Skeletal muscle cell (primary cell): ENCODE data around the gene PRR7.

Experiments used
- DNase-seq: peaks from one replicate; pipeline ENCODE4 v3.0.0-alpha.2; 2010; ENCODE audit warnings: low read depth
- H3K4me3 ChIP-seq: 2 replicates; pipeline ENCODE4 v1.5.1; 2011; ENCODE audit warnings: low read depth, mild to moderate bottlenecking, control low read depth, low read length, moderate library complexity

Gene PRR7

GRCh38 chr5:177493795-177494345, 47.3 kb downstream of the PRR7 start:
- no peak for DNase-seq
- H3K4me3 ChIP-seq: peak overlapping the region; percentile 21

DNA sequence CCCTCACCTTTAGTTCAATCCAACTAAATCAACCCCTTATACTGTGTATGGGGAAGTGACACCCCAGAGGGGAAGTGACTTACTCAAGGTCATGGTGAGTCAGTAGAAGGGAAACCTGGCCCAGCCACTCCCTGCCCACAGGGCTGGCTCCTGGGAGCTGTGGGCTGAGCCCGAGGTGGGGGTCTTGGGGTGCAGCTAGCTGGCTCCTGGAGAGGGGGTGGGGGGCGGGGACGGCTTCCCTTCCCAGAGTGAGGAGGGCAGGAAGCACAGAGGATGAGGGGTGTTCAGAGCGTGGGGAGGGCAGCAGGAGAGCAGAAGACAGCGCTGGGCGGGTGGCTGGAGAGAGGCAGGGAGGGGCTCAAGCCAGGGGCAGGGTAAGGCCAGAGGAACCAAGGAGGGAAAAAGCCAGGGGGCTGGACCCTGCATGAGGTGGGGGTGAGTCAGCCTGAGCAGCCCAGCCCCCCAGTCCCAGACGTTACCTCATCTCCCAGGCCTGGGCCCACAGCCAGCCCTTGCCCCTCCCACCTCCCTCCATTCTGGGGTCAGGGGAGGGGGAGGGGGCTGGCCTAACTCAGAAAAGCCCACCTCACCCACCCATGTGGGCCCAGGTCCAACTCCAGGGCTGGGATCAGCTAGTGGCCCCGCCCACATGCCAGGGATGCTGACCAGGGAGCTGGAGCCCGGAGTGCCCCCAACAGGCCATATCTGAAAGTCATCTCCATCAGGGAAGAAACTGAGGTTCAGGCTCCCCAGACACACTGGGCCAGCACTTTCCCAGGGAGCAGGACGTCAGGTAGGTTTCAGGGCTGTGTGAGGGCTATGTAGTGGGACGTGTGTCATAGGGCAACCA, 48.0 kb downstream of the PRR7 start:
- DNase-seq: peak; percentile 81
- peak overlapping the region; percentile 80 for H3K4me3 ChIP-seq

- H3K4me3 ChIP-seq: peak overlapping the region; percentile 80
- DNase-seq: peak; percentile 77
These were observed 48.8 kb downstream of the PRR7 start for GRCh38 chr5:177495243-177496060.

GRCh38 chr5:177496070-177496726, 49.6 kb downstream of the PRR7 start:
- DNase-seq: no peak
- peak overlapping the region; percentile 80 for H3K4me3 ChIP-seq

DNA sequence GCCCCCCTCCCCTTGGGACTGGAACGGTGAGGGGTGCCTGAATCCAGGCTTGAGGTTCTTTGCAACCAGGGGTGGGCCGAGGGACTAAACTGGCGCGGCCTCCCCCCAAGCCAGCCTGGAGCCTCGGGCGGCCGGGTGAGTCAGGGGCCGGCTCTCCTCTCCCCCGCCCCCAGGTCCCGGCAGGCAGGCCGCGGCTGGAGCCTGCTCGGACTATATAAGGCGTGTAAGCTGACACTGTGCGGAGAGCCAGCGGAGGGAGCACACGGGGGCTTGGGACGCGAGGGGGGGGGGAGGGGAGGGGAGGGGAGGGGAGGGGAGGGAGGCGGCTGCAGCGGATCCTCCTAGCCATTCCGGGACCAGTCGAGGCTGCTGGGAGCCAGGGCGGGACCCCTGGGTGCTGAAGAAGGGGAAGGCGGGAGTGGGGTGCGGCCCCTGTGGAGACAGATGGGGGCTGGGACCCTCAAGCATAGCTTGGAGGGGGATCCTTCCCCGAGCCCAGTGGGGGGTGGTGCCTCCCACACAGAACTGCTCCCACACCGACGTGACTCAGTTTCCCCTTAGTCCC, 50.2 kb downstream of the PRR7 start:
- peak; percentile 91 for DNase-seq
- H3K4me3 ChIP-seq: peak overlapping the region; percentile 80

- peak; percentile 89 for DNase-seq
- H3K4me3 ChIP-seq: peak within 1 kb of the TSS; percentile 80
These were observed 50.8 kb downstream of the PRR7 start, which contains the start of gene PDLIM7 for GRCh38 chr5:177497292-177498012. Gene PDLIM7 (minus strand): TSS chr5:177497604. CDS start chr5:177496512, 1,092 bp downstream.

GRCh38 chr5:177498013-177498787, 51.6 kb downstream of the PRR7 start:
- peak overlapping the region; percentile 80 for H3K4me3 ChIP-seq
- DNase-seq: no peak

DNA sequence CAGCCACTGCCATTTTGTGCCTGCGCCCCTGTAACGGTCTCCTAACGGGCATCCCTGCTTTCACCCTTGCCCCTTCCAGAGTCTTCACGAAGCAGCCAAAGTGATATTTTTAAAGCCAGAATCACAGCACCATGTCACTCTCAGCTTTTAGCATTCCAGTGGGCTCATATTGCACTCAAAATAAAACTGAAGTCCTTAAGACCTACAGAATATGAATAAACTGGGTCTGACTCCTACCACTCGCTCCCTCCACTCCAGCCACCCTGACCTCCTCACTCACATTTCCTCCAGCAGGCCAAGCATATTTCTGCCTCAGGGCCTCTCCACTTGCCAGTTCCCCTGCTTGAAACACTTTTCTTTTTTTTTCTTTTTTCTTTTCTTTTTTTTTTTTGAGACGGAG, 53.2 kb downstream of the PRR7 start:
- no peak overlapping the region for H3K4me3 ChIP-seq
- no peak for DNase-seq

GRCh38 chr5:177500685-177501522, 54.3 kb downstream of the PRR7 start:
- DNase-seq: no peak

GRCh38 chr5:177501874-177502678, 55.5 kb downstream of the PRR7 start:
- DNase-seq: no peak
- H3K4me3 ChIP-seq: no peak overlapping the region

More at GRCh38 chr5:177500685-177501522, 54.3 kb downstream of the PRR7 start:
- H3K4me3 ChIP-seq: no peak overlapping the region

DNA sequence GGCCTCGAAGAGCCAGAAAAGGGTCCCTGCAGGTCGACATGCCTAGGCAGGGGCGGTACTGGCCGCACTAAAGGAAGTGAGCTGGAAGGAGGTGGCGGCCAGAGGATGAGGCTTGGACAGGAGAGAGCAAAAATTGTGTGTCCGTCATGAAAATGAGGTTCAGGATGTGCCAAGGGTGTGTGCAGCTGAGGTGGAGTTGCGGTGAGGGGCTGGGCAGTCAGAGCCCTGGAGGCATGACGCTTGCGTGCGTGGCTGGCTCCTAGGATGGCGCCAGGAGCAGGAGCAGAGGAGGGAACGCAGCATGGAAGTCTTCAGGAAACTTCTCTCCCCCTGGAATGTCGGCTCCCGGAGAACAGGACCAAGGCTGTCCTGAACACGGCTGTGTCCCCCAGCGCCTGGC, 56.3 kb downstream of the PRR7 start:
- no peak overlapping the region for H3K4me3 ChIP-seq
- no peak for DNase-seq

DNA sequence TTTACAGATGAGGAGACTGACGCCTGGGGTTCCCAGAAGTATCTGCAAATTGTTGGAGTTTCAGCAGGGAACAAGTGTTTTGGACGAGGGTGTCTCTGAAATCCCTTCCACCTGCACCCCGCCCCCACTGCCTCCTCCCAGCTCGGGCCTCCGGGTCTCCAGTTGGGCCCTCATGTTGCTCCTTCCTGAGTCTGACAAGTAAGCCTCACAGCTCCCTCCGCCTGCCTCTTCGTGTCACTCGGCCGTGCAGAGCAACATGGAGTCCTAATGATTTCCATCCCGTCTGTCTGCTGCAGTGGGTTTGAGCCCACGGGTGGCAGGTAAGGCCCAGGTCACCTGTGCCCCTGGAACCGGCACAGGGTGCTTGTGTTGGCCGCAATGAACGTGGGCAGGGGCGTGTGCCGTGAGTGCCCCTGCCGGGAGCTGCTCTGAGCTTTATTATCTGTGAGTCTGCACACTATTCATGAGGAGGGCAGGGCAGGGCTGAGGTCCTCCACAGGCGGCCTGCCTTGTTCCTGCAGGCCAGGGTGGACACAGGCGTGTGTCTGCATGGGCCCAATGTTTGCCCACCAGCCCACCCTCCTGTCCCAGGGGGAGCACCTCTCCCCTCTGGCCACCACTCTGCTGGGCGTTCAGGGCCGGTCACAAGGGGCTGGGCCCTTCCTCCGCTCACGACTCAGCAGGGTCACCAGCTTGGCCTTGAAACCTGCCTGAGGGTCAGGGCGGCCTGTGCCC, 56.9 kb downstream of the PRR7 start:
- DNase-seq: no peak
- H3K4me3 ChIP-seq: no peak overlapping the region

DNA sequence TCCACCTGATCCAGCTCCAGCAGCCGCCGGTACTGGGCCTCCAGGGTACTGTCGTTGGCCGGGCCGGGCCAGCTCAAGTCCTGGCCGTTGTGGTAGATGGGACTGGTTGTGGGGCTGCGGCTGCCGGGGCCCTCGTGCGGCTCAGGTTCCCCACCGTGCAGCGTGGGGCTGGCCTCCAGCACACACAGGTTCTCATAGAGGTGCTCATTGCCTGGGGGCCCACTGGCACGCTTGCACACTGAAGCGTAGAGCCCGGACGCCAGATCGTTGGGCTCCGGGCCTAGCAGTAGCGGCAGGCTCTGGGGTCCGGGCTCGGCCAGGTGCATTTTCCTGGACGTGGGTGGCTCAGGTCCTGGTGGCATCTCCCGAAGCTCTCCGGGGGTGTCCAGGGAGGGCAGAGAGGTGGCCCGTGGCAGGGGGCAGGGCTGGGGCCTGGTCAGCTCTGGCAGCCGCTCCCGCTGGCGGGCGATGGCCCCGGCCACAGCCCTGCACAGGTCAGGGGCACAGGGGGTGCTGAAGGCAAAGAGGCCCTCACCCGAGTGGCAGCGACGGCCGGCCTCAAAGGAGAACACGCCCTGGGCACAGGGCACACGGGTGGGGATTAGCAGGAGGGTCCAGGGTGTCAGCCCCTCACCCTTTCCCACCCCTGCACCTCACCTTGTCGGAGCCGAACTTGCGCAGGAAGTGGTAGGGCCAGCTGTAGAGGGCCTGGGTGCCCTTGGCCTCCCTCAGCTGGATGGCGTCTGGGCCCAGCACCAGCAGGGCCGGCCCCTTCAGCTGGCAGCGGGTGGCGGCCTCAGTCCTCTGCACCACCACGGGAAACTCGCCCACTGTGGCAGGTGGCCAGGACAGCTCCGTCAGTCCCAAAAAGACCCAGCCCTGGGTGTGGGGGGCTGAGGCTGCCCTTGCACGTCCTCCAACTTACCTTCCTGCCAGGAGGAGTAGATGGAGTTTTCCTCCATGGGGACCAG, 57.8 kb downstream of the PRR7 start:
- DNase-seq: no peak
- no peak overlapping the region for H3K4me3 ChIP-seq

GRCh38 chr5:177505075-177505474, 58.5 kb downstream of the PRR7 start:
- no peak overlapping the region for H3K4me3 ChIP-seq
- no peak for DNase-seq
